ENCODE data around the gene RBMS1. TPM values are rescaled to one million over a fixed set of nuclear protein-coding genes. Genes with fewer than 3 reads are reported as not detected.

Gene RBMS1
- total RNA-seq, 3 donors from 2014 or later, result 9.7 to 58.3 (median 21.6) TPM

- DNase-seq (no peak), ATAC-seq (no peak)
- Histone ChIP-seq H3K4me1 (ENCODE audit: low read depth) (peaks cover 23% of the 10 kb centered on the region), H3K36me3 (ENCODE audit: low read depth) (no peaks in the 10 kb centered on the region), H3K4me3 (no peak overlapping the region), H3K9me3 (no peaks in the 10 kb centered on the region)
- TF ChIP-seq CTCF (IDR thresholded peaks at IDR 0.05), result no peak
- intact Hi-C loops (cut with DNase I, micrococcal nuclease), result no loop called here
Observed at GRCh38 chr2:160362018-160362417, 131.6 kb downstream of the RBMS1 start.

- DNase-seq (no peak), ATAC-seq (no peak)
- Histone ChIP-seq H3K4me1 (ENCODE audit: low read depth) (peaks cover 9% of the 10 kb centered on the region), H3K9me3 (no peaks in the 10 kb centered on the region), H3K4me3 (no peak overlapping the region), H3K36me3 (ENCODE audit: low read depth) (no peaks in the 10 kb centered on the region)
- TF ChIP-seq CTCF (IDR thresholded peaks at IDR 0.05), result no peak
- intact Hi-C loops (cut with DNase I, micrococcal nuclease), result no loop called here
Observed at GRCh38 chr2:160360089-160360757, 133.4 kb downstream of the RBMS1 start.

GRCh38 chr2:160358046-160358445 is 135.6 kb downstream of the RBMS1 start:
- intact Hi-C loops (cut with DNase I, micrococcal nuclease), result no loop called here
- no peak for TF ChIP-seq CTCF (IDR thresholded peaks at IDR 0.05)
- Histone ChIP-seq H3K9me3 (no peaks in the 10 kb centered on the region), H3K4me1 (ENCODE audit: low read depth) (no peaks in the 10 kb centered on the region), H3K36me3 (ENCODE audit: low read depth) (no peaks in the 10 kb centered on the region), H3K4me3 (no peak overlapping the region)
- ATAC-seq, result no peak
- no peak for DNase-seq

GRCh38 chr2:160356485-160356884 is 137.1 kb downstream of the RBMS1 start:
- Histone ChIP-seq H3K9me3 (no peaks in the 10 kb centered on the region), H3K4me1 (ENCODE audit: low read depth) (no peaks in the 10 kb centered on the region), H3K4me3 (no peak overlapping the region), H3K36me3 (ENCODE audit: low read depth) (no peaks in the 10 kb centered on the region)
- TF ChIP-seq CTCF (IDR thresholded peaks at IDR 0.05), result no peak
- no peak for ATAC-seq
- intact Hi-C loops (cut with DNase I, micrococcal nuclease), result no loop called here
- no peak for DNase-seq

GRCh38 chr2:160355080-160355479 is 138.5 kb downstream of the RBMS1 start:
- H3K9me3 ChIP-seq, result no peaks in the 10 kb centered on the region
- no peak for TF ChIP-seq CTCF (IDR thresholded peaks at IDR 0.05)
- intact Hi-C loops (cut with DNase I, micrococcal nuclease), result no loop called here
- no peaks in the 10 kb centered on the region for H3K4me1 ChIP-seq (ENCODE audit: low read depth)
- ATAC-seq (no peak), DNase-seq (no peak)
- H3K36me3 ChIP-seq (ENCODE audit: low read depth), result no peaks in the 10 kb centered on the region
- no peak overlapping the region for H3K4me3 ChIP-seq

- no peak for DNase-seq
- no peak for TF ChIP-seq CTCF (IDR thresholded peaks at IDR 0.05)
- ATAC-seq, result no peak
Observed at GRCh38 chr2:160354677-160355076, 138.9 kb downstream of the RBMS1 start.

More at GRCh38 chr2:160354677-160355076, 138.9 kb downstream of the RBMS1 start:
- H3K4me1 ChIP-seq (ENCODE audit: low read depth), result no peaks in the 10 kb centered on the region
- no peaks in the 10 kb centered on the region for H3K36me3 ChIP-seq (ENCODE audit: low read depth)
- H3K9me3 ChIP-seq, result no peaks in the 10 kb centered on the region
- intact Hi-C loops (cut with DNase I, micrococcal nuclease), result no loop called here
- H3K4me3 ChIP-seq, result no peak overlapping the region

Data from mucosa of descending colon (tissue), 3 donors.